Skeletal muscle satellite cell (primary cell): ENCODE data around the gene SPSB1.

Source experiments
- H3K27me3 ChIP-seq: 2 replicates; pipeline ENCODE4 v1.7.0; 2013; ENCODE audit warnings: low read length; ENCODE audit not compliant: control insufficient read depth, insufficient read depth
- H3K36me3 ChIP-seq: 2 replicates; pipeline ENCODE4 v1.7.0; 2013; ENCODE audit warnings: mild to moderate bottlenecking, control low read depth, low read length; ENCODE audit not compliant: insufficient read depth
- H3K4me1 ChIP-seq: 2 replicates; pipeline ENCODE4 v1.7.0; 2013; ENCODE audit warnings: low read length; ENCODE audit not compliant: control insufficient read depth, insufficient read depth
- H3K4me2 ChIP-seq: 2 replicates; pipeline ENCODE4 v1.7.0; 2013; ENCODE audit warnings: mild to moderate bottlenecking, low read length
- H3K4me3 ChIP-seq: 2 replicates; pipeline ENCODE4 v1.7.0; 2013; ENCODE audit warnings: low read length
- H3K9ac ChIP-seq: 2 replicates; pipeline ENCODE4 v1.7.0; 2013; ENCODE audit warnings: mild to moderate bottlenecking, low read depth, low read length, moderate library complexity
- H3K9me3 ChIP-seq: replicated peaks from 2 replicates; pipeline ENCODE4 v1.7.0; 2013; ENCODE audit warnings: mild to moderate bottlenecking, control low read depth, low read length

SPSB1 gene

DNA sequence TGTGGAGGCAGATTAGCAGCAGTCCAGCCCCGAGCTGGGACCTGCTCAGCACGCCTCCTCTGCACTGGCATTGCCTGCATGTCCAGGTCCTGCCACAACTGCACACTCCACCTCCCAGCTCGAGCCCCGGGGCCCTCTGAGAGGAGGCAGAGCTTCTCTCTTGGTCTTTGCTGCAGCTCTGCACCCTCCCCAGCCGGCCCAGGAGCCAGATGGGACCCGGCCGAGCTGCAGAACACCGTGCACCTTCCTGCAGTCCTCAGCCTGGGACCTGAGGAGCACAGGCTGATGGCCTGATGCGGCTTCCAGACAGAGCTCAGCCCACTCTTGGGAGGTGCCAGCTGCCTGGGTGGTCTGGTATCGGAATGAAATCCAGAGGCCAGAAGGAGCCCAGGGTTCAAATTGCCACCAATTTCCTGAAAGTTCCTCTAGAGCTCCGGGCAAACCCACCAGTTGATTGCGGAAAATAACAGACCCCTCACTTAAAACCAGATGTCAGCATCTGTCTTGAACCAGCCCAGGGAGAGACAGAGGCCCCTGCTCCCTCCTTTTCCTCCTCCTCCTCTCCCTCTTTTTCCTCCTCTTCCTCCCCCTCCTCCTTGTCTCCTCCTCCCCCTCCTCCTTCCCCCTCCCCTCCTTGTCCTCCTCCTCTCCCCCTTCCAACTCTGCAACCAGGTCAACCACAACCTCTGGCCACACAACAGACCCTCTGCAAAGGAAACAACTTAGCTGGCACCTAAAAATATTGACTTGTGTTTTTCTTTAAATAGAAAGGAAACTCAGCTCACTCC lies 10.6 kb upstream of the SPSB1 start:
- Histone ChIP-seq H3K4me2 (no peak overlapping the region), H3K36me3 (no peaks in the 10 kb centered on the region), H3K9ac (no peak overlapping the region), H3K9me3 (no peaks in the 10 kb centered on the region), H3K27me3 (no peaks in the 10 kb centered on the region), H3K4me1 (peaks cover 44% of the 10 kb centered on the region), H3K4me3 (no peak overlapping the region)

GRCh38 chr1:9282696-9282955 lies 10.1 kb upstream of the SPSB1 start:
- no peaks in the 10 kb centered on the region for H3K9me3 ChIP-seq
- H3K4me3 ChIP-seq, result no peak overlapping the region
- no peaks in the 10 kb centered on the region for H3K27me3 ChIP-seq
- peaks cover 44% of the 10 kb centered on the region for H3K4me1 ChIP-seq
- no peaks in the 10 kb centered on the region for H3K36me3 ChIP-seq
- no peak overlapping the region for H3K9ac ChIP-seq
- no peak overlapping the region for H3K4me2 ChIP-seq

DNA sequence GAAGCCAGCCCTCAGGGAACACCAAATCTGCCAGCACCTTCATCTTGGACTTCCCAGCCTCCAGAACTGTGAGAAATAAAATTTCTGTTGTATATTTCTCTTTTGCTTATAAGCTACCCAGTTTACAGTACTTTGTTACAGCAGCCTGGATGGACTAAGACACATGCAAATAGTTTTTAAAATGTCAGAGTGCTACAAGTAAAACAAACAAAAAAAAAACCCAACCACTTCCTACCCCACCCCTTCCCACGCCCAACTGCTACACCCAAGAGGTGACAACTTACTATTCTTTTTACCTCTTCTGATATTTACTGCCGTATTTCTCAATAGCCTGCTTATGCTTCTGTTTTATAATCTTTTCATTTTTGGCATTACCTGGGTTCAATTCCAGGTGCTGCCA lies 8.6 kb upstream of the SPSB1 start:
- Histone ChIP-seq H3K27me3 (no peaks in the 10 kb centered on the region), H3K4me3 (no peak overlapping the region), H3K4me2 (no peak overlapping the region), H3K36me3 (no peaks in the 10 kb centered on the region), H3K9ac (no peak overlapping the region), H3K4me1 (peaks cover 36% of the 10 kb centered on the region), H3K9me3 (no peaks in the 10 kb centered on the region)

DNA sequence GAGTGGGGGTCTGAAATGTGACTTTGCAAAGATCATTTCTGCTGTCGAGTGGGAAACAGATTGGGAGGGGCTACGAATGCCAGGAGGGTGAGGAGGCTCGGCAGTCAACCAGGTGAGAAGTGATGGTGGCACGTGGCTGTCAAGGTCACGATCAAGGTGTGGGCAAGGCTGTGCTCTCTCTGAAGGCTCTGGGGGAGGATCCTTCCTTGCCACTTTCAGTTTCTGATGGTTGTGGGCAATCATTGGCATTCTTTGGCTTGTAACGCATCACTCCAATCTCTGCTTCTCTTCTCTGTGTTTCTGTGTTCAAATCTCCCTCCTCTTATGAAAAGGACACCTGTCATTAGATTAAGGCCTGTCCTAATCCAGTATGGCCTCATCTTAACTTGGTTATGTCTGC lies 6.1 kb upstream of the SPSB1 start:
- peaks cover 26% of the 10 kb centered on the region for H3K4me1 ChIP-seq
- H3K9me3 ChIP-seq, result no peaks in the 10 kb centered on the region
- no peaks in the 10 kb centered on the region for H3K36me3 ChIP-seq
- H3K4me3 ChIP-seq, result no peak overlapping the region
- H3K27me3 ChIP-seq, result no peaks in the 10 kb centered on the region
- H3K4me2 ChIP-seq, result no peak overlapping the region
- H3K9ac ChIP-seq, result no peak overlapping the region

DNA sequence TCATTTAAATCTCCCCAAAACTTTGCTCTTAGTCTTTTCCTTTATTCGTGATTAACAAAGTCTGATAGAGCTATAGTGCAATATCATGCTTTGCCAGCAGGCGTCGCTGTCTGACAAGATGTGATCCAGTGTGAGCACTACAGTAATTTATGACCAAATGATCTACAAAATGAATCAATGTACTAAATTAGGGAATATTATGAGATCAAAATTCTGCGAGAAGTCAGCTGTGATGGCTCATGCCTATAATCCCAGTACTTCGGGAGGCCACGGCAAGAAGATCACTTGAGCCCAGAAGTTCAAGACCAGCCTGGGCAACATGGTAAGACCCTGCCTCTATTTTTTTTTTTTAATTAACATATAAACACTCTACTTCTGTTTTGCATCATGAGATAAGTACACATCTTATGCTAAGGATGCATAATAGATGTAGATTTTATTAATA lies 3.6 kb upstream of the SPSB1 start:
- no peaks in the 10 kb centered on the region for H3K27me3 ChIP-seq
- H3K9me3 ChIP-seq, result no peaks in the 10 kb centered on the region
- peaks cover 24% of the 10 kb centered on the region for H3K4me1 ChIP-seq
- H3K9ac ChIP-seq, result no peak overlapping the region
- H3K4me2 ChIP-seq, result no peak overlapping the region
- no peak overlapping the region for H3K4me3 ChIP-seq
- no peaks in the 10 kb centered on the region for H3K36me3 ChIP-seq

DNA sequence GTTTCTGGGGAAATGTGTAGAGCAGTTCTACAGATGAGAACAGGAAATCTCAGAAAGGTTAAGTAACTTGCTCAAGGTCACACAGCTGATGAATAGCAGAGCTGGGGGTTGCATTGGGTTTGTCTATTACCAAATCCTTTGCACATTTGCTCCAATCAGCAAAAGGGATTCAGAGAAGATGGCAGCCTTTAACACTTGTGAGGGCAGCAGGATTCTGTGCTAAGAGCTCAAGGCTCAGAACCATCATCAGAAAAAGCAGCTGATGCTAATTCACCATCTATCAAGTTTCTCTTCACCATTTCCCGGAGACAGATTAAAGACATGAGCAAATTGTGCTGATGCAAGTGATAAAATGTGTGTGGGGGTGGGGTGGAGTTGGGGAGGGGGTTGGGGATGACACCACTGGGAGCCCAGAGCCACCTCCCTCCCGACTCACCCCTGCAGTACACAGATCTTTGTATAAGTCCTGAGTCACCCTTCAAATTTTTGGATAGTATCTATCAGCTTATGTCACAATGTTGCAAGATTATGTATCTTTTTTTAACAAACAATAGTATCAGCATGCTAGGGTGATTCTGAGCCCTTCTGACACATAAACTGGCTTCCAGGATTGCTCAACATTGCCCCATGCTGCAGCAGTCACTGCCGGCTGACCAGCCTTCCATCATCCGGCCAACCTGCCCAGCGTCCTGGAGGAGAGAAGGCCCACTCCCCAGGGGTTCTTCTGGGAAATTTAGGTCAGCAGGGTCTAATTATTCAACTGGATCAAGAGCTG lies 2.8 kb upstream of the SPSB1 start:
- peaks cover 32% of the 10 kb centered on the region for H3K4me1 ChIP-seq
- H3K4me2 ChIP-seq, result peak overlapping the region; percentile 38
- no peak overlapping the region for H3K4me3 ChIP-seq
- H3K9me3 ChIP-seq, result no peaks in the 10 kb centered on the region
- no peaks in the 10 kb centered on the region for H3K27me3 ChIP-seq
- peak overlapping the region; percentile 32 for H3K9ac ChIP-seq
- H3K36me3 ChIP-seq, result no peaks in the 10 kb centered on the region

- peaks cover 4% of the 10 kb centered on the region for H3K36me3 ChIP-seq
- H3K4me3 ChIP-seq, result peak overlapping the region; percentile 98
- peak overlapping the region; percentile 53 for H3K9ac ChIP-seq
- H3K4me1 ChIP-seq, result peaks cover 40% of the 10 kb centered on the region
- no peaks in the 10 kb centered on the region for H3K9me3 ChIP-seq
- H3K27me3 ChIP-seq, result no peaks in the 10 kb centered on the region
- H3K4me2 ChIP-seq, result peak overlapping the region; percentile 78
Observed at GRCh38 chr1:9291914-9292360, 757 bp upstream of the SPSB1 start.

DNA sequence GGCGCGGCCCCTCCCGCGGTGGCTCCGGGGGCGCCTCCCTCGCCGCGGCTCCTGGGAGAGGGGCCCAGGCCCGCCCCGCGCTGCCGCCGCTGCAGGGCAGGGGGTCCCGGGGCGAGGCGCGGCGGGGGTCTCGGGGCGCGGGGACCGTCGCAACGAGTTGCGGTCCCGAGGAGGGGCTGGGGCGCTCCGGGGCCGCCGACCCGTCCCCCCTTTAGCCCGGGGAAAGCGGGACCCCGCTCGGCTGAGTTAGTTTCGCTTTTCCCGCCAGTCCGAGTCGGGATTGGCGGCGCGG lies 493 bp downstream of the SPSB1 start:
- Histone ChIP-seq H3K4me3 (peak overlapping the region; percentile 98), H3K4me1 (peaks cover 40% of the 10 kb centered on the region), H3K27me3 (no peaks in the 10 kb centered on the region), H3K36me3 (peaks cover 4% of the 10 kb centered on the region), H3K9ac (peak overlapping the region; percentile 86), H3K4me2 (peak overlapping the region; percentile 85), H3K9me3 (no peaks in the 10 kb centered on the region)

DNA sequence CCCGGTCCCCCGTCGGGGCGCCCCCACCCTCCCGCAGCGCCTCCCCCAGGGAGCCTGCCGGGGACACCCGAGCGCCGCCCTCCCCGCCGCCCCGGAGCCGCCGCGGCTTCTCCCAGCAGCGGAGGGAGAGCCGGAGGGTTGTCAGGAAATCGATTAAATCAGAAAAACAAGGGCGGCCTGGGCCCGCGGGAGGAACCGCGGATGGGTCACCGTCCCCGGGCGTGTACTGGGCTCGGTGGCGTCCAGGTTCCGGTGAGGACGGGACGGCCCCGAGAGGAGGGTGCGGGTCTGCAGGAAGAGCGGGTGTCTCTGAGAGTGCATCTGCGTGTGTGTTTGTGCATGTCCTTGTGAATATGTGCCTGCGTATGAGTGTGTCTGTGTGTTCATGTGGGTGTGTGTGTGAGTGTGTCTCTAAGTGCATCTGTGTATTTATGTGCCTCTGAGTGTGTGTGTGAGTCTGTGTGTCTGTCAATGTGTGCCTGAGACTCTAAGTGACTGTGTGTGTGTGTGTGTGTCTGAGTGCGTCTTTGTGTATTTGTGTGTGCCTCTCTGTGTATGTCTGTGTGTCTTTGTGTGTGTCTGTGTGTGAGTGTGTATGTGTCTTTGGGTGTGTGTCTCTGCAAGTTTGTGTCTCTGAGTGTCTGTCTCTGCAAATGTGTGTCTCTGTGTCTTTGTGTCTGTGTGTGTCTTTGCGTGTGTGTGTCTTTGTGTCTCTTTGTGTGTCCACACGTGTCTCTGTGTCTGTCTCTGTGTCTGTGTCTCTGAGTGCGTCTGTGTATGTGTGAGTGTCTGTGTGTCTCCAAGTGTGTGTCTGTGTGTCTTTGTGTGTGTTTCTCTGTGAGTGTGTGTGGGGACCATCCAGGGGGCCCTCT lies 1.1 kb downstream of the SPSB1 start:
- no peaks in the 10 kb centered on the region for H3K9me3 ChIP-seq
- peak overlapping the region; percentile 85 for H3K4me2 ChIP-seq
- H3K9ac ChIP-seq, result peak overlapping the region; percentile 86
- H3K36me3 ChIP-seq, result peaks cover 4% of the 10 kb centered on the region
- H3K4me1 ChIP-seq, result peaks cover 40% of the 10 kb centered on the region
- no peaks in the 10 kb centered on the region for H3K27me3 ChIP-seq
- peak overlapping the region; percentile 98 for H3K4me3 ChIP-seq

GRCh38 chr1:9294405-9294773 lies 1.7 kb downstream of the SPSB1 start:
- H3K9ac ChIP-seq, result peak overlapping the region; percentile 86
- peak overlapping the region; percentile 85 for H3K4me2 ChIP-seq
- H3K36me3 ChIP-seq, result peaks cover 4% of the 10 kb centered on the region
- H3K4me3 ChIP-seq, result peak overlapping the region; percentile 98
- H3K27me3 ChIP-seq, result no peaks in the 10 kb centered on the region
- H3K4me1 ChIP-seq, result peaks cover 40% of the 10 kb centered on the region
- no peaks in the 10 kb centered on the region for H3K9me3 ChIP-seq

DNA sequence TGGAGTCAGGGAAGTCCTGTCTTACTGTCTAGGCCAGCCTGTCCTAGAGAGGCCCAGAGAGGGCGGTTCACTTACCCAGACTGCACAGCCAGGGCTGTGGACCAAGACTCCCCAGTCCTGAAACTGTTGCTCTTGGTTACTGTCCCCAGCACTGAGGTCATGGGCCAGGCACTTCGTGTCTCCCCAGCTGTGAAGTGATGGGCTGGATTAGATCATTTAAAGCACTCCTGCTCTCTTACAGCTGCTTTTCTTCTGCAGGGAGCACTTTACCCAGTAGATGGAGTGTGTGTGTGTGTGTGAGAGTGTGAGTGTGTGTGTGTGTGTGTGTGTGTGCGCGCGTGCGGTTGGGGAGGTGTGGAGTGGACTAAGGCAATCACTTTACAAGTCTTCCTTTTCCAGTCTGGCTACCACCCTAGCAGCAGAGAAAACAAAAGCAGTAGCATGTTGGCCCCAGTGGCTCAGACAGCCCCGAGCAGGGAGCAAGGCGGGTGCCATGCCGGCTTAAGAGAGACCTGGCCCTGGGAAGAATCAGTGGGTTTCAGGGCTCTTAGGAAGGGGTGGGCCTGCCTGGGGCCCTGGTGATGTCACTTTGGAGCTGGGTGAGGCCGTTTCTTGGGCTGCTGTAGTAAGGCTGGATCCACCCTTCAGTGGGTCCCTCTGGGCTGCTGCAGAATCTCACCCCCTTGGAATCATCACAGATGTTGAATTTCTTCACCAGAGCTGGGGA lies 2.4 kb downstream of the SPSB1 start:
- Histone ChIP-seq H3K4me1 (peaks cover 40% of the 10 kb centered on the region), H3K9ac (peak overlapping the region; percentile 49), H3K9me3 (no peaks in the 10 kb centered on the region), H3K27me3 (no peaks in the 10 kb centered on the region), H3K4me3 (peak overlapping the region; percentile 98), H3K4me2 (peak overlapping the region; percentile 85), H3K36me3 (peaks cover 4% of the 10 kb centered on the region)
